Measurements from ENCODE around the gene HEATR1.
"Not testable (repeated sequence)": the region's sequence is repeated elsewhere in the genome, so short reads cannot be mapped to it uniquely, and the experiment has no call there.

The HEATR1 gene

GRCh38 chr1:236590553-236591150, 13.7 kb downstream of the HEATR1 start:
- in situ Hi-C loops (cut with MboI; ENCODE audit: low sequenced_read_pairs): no loop called here

DNA sequence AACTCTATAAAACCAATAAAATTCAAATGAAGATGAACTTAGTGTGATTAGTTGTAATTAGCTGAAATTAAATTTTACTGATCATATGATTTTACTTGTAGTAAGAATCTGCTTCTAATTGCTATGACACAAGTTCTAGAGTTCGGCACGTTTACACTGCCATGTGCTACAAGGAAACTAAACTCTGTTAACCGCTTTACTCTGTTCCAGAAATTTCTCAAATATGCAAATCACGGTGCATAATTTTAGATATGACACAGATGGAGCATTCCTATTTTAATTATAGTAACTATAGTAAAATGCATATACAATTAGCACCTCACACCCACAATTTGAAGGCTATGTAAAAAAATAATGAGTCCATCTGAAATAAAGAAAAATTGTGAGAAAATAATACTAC, 14.8 kb downstream of the HEATR1 start:
- in situ Hi-C loops (cut with MboI; ENCODE audit: low sequenced_read_pairs): no loop called here

- in situ Hi-C loops (cut with MboI; ENCODE audit: low sequenced_read_pairs): no loop called here
Observed at GRCh38 chr1:236581528-236581927, 22.8 kb downstream of the HEATR1 start.

GRCh38 chr1:236580404-236580803, 23.9 kb downstream of the HEATR1 start:
- in situ Hi-C loops (cut with MboI; ENCODE audit: low sequenced_read_pairs): not testable (repeated sequence)

DNA sequence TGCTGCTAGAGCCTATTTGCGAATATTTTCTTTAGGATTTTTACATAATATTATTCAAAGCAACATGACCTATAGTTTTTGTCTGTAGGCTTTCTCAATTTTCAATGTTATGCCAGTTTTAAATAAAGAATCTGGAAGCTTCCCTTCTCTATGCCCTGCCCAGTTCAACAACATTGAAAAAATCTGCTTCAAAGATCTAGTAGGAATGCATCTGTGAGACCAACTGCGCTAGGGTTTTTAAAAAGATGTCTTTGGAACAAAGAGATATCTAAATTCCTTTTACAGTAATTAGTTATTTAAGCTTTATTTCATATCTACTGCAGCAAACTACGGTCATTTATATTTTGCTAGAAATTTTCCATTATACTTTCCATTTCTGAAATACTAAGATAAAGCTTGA, 25.7 kb downstream of the HEATR1 start:
- in situ Hi-C loops (cut with MboI; ENCODE audit: low sequenced_read_pairs): no loop called here

- in situ Hi-C loops (cut with MboI; ENCODE audit: low sequenced_read_pairs): not testable (repeated sequence)
Observed at GRCh38 chr1:236577041-236577440, 27.3 kb downstream of the HEATR1 start.

DNA sequence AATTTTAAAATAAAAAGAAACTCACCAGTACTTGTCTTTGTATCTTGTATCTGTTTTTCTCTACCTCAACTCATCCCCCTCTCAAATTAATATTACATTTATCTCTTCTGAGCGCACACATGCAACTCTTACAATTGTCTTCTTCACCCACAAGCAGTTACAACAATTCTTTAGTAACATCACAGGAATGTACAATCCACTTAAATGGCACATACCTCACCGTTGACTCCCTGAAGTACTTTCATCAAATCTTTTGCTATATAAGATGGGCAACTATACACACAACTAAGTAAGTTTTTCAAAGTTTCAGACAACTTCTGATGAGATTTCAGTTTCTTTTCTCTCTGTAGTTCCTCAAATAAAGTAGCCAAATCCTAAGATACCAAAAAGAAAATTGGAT, 28.3 kb downstream of the HEATR1 start:
- in situ Hi-C loops (cut with MboI; ENCODE audit: low sequenced_read_pairs): no loop called here

DNA sequence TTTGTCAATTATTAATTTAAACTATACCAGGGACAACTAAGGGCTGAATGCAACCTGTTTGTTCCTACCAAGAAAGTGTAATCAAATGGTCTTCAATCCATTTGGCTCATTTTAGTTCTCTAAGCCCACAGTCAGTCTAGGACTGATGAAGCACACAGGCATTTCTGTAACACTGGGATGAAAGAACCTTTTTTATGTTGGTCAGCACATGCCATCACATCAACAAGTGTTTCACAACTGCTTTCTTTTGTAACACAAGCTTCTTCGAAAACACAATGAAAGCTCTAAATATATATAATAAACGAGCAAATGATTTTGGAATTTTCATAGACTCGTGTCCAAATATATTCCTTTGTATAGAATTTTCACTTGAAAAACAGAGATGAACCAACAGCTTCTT, 28.8 kb downstream of the HEATR1 start:
- in situ Hi-C loops (cut with MboI; ENCODE audit: low sequenced_read_pairs): no loop called here

DNA sequence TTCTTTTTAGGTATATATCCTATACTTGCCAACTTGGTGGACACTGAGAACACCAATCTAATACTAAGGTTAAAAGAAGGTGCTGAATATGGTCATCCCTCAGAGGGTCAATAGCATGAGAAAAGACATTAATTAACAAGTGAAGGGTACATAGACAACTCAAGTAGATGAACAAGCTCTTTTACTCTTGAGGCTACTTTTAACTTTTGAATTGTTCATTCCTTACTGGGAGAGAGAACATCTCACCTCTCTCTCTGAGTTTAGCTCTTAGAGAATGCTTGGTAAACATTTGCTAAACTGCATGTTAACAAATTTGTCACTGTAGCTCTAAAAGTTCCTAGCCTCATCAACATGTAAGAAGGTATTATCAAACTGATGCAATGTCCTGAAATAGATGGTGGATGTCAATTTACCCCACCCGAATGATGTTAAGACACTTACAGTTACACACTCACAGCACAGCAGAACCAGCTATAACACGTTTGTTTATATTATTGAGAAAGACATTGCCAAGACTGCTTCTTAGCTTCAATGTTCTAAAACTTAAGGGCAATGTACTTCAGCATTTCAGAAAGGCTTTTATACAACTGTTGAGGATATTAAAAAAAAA, 35.9 kb downstream of the HEATR1 start:
- in situ Hi-C loops (cut with MboI; ENCODE audit: low sequenced_read_pairs): no loop called here

- in situ Hi-C loops (cut with MboI; ENCODE audit: low sequenced_read_pairs): no loop called here
Observed at GRCh38 chr1:236565530-236565929, 38.8 kb downstream of the HEATR1 start.

DNA sequence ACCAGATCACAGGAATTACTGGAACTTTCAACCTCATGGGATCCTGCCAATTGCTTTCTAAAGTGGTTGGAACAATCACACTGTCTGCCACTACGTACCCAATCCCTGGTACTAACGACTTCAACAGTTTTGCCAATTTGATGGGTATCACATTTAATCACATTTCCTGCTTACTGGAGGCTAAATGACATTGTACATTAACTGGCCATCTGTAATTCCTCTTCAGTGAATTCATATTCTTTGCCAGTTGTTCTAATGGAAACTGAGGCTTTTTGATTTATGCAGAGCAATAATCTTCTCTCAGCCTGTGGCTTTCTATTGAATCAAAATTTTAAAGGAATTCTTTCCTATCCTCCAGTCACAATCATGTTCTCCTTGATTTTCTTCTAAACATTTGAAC, 42.3 kb downstream of the HEATR1 start:
- in situ Hi-C loops (cut with MboI; ENCODE audit: low sequenced_read_pairs): no loop called here

DNA sequence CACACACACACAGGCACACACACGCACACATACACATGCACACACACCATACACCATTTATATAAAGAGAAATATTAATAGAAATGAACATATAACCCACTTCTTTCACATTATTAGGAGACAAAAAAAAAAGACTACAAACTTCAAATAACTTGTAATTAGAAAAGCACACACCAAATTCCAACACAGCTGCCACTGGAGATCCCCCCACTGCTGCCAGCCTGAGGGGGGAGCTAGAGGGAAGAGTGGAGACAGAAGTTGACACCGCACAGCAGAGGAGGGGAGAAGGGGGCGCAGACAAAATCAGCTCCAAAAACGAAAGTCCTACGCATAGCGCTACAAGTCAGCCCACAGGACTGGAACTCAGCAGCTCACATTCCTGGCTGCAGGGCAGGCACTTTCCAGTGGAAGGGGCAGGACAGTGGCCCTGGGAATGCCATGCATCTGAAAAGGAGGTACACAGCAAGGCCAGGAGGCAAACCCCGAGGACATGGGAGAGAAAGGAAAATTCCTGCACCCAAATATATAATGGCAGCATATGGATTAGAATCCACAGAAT, 44.0 kb downstream of the HEATR1 start:
- in situ Hi-C loops (cut with MboI; ENCODE audit: low sequenced_read_pairs): no loop called here

DNA sequence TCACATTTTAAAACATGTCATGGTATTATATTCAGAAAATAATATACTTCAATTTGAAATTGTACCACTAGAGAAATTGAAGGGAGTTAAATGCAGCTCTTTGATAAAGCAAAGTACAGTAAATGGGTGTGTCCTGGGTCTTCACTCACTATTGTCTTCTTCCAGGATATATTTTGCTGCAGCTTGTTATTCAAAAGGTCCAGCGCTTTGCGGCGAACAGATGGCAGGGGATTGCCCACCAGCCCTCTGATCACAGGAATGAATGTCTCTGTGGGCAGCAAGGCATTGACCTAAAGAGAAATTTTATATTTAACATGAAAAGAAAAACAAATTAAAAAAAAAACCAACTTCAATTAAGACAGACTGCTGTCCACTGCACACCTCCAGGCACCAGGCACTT, 45.5 kb downstream of the HEATR1 start:
- in situ Hi-C loops (cut with MboI; ENCODE audit: low sequenced_read_pairs): no loop called here

DNA sequence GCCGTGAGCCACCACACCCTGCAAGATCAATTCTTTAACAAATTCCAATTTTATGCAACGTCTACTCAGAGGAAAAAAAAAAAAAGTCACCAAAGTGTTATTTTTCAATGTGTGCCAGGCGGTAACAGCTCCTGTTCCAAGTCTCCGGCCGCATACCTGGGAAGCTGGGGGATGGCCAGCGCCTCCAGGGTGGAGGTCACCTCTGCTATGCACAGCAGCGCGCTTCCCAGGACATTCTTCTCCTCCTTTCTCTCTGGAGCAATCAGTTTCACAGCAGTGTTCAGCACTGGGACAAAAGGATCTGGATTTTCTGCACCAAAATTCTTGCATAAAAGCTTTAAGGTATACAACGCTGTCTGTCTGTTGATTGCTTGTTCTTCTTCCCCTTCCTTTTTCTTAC, 46.2 kb downstream of the HEATR1 start:
- in situ Hi-C loops (cut with MboI; ENCODE audit: low sequenced_read_pairs): no loop called here

DNA sequence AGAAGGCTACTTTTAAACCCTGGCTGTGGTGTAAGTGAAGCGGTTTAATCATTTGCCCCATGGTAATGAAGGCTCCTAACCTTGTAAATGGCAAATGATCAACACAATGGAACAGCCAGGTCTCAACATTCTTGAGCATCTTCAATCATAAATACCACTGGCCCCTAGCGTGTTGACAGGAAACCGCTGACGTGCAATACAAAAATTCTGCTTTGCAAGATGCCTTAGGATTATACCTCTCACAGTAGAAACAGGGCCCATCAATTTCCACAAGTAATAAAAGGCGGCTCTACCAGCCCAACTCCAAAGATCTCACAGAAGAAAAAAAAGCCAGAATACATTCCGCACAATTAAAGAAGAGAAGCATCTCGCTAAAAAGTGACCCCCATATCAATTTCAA, 47.7 kb downstream of the HEATR1 start:
- in situ Hi-C loops (cut with MboI; ENCODE audit: low sequenced_read_pairs): no loop called here

DNA sequence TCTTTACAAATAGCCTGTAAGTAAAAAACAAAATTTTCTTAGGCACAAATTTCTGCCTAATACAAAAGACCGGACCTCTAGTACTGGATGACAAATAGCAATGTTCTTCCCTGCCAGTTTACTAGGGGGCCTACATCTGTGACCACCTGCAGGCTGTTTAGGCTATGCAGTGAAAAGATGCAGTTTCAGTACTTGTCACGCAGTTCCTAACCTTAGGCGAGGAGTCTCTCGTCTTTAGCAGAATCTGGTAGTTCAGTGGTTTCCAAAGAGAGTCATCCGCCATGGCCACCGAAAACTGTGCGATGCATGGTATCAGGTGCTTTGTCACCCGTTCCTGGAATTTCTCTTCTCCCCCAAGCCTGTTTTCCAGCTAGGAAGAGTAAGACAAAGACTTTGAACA, 50.9 kb downstream of the HEATR1 start:
- in situ Hi-C loops (cut with MboI; ENCODE audit: low sequenced_read_pairs): no loop called here

DNA sequence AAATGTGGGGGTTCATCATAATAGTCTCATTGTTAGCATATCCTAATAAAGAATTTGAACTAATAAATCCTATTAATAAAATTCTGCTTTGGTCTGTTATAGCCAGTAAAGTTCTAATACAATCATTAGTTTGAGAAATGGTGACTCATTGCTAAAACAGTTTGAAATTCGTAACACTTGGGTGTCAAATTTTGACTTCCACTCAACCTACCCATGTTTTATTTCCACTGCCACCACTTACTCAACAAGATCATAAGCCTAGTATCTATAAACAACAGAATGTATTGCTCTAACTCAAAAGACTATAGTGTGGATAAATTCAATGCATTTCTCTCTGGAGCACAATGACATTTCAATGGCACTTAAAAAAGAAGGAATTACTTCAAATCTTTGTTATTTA, 51.4 kb downstream of the HEATR1 start:
- in situ Hi-C loops (cut with MboI; ENCODE audit: low sequenced_read_pairs): no loop called here

- in situ Hi-C loops (cut with MboI; ENCODE audit: low sequenced_read_pairs): no loop called here
Observed at GRCh38 chr1:236552096-236552495, 52.2 kb downstream of the HEATR1 start.

DNA sequence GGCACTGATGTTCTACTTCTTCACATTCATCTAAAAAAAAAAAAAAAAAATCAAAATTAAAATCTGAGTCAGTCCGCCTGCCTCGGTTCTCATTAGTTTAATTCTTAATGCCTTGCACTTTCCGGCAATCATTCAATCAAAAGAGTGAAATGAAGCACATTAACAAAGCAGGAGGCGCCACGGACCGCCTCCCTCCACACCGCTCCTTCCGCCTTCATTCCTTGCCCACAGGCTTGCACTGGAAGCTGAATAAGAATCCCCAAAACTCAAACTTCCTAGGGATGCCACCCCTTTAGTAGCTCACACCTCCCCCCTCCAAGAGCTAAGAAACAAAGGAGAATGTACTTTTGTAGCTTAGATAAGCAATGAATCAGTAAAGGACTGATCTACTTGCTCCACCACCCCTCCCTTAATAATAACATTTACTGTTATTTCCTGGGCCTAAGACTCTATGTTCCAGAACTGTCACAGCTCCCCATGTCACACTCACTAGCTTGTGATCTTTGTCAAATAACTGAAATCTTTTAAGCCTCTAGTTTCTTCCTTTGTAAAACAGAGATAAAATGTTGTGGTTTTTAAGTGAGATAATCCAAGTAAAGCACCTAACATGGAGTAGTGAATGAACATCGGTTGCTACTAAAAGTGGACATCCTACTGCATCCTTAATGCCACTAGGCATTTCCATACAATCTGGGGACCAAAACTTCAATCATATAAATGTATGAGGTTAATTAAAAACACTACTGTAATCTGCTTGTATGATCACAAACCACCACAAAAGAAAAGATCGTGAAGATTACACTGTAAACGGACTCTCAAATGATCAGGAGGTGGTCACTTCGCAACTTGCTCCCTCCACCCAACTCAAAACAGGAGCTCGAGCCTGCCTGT, 53.1 kb downstream of the HEATR1 start:
- in situ Hi-C loops (cut with MboI; ENCODE audit: low sequenced_read_pairs): no loop called here

DNA sequence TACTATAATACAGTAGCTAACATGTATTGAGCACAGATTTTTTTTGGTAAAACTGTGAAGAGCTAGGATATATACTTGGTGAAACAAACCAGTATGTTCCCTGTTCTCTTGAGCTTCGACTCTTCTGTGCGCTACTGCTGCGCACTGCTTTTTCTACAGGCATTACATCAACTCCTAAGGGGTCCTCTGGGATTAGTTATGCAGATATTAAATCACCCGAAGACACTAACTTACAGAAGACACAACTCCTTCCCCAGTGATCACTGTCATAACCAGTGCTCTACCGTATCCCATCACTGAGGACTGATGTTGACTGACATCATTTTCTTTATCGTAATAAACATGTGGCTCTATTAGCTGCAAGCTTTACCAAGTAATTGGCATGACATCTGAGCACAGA, 55.9 kb downstream of the HEATR1 start:
- in situ Hi-C loops (cut with MboI; ENCODE audit: low sequenced_read_pairs): no loop called here

- in situ Hi-C loops (cut with MboI; ENCODE audit: low sequenced_read_pairs): no loop called here
Observed at GRCh38 chr1:236545621-236546169, 58.6 kb downstream of the HEATR1 start.

All from HL-60/S4 treated with phorbol 12-myristate 13-acetate at 8.2 ng/mL for 4 days and 3 days (cell line).